ENCODE data around the gene NSUN4. TPM values are rescaled to one million over a fixed set of nuclear protein-coding genes. Genes with fewer than 3 reads are reported as not detected.
A peak's percentile ranks its signal among the peaks of the same experiment; 100 is the strongest.

Gene NSUN4
- total and polyA plus RNA-seq, 2 of the 13 experiments (the other 11 are each of a cell fraction or from before 2014, with no cell fraction given), result 21.5 to 23.5 TPM

DNA sequence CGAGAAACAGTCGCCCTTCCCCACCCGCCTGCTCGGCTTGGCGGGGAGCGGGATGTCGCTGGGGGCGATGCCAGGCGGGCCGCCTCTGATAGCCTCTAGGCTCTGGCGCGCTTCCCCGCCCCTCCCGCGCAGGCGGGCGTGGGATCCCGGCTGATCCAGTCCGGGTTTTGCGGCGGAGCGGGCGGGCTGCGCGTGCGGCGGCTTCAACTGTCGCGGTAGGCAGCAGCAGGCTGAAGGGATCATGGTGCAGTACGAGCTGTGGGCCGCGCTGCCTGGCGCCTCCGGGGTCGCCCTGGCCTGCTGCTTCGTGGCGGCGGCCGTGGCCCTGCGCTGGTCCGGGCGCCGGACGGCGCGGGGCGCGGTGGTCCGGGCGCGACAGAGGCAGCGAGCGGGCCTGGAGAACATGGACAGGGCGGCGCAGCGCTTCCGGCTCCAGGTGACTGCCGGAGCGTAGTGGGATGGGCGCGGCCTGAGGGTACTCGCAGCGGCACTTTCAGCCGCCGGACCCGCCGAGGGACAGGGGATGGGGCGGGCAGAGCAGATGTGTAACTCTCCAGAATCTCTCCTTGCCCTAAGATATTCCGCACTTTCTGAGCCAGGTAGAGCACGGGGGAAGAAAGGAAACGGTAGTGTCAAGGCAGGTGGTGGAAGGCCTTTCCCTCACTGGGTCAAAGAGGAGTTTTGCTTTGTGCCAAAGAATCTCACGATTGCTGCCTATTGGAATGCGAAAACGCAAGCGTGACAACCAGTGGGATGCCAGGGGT lies 53.7 kb downstream of the NSUN4 start, which contains the start of gene FAAH (continued):
- TF ChIP-seq HNRNPUL1 (IDR thresholded peaks at IDR 0.05; ENCODE audit: low read depth, low read length) (no peak), EZH2 (conservative IDR thresholded peaks at IDR 0.05; ENCODE audit: low read depth, low read length) (no peak), RBAK (CRISPR knock-in tag; IDR thresholded peaks at IDR 0.05) (no peak), RXRB (CRISPR knock-in tag; IDR thresholded peaks at IDR 0.05; ENCODE audit: borderline replicate concordance) (peak; percentile 65; the same call in 1 of the 2 replicates), ZNF124 (CRISPR knock-in tag; IDR thresholded peaks at IDR 0.05) (peak; percentile 73; the same call in 1 of the 2 replicates), ZFAT (CRISPR knock-in tag; conservative IDR thresholded peaks at IDR 0.05) (0 out of 2 replicates have a peak, but pooled peaks have one; percentile 17), PHB2 (IDR thresholded peaks at IDR 0.05; ENCODE audit: partially characterized antibody) (no peak), CREM (IDR thresholded peaks at IDR 0.05) (no peak), CREM (CRISPR knock-in tag; IDR thresholded peaks at IDR 0.05) (no peak), ZNF468 (CRISPR knock-in tag; IDR thresholded peaks at IDR 0.05) (no peak), ZNF326 (CRISPR knock-in tag; IDR thresholded peaks at IDR 0.05; ENCODE audit: borderline replicate concordance) (no peak), MED1 (CRISPR knock-in tag; IDR thresholded peaks at IDR 0.05) (peak; percentile 61), MTA1 (CRISPR knock-in tag; IDR thresholded peaks at IDR 0.05; ENCODE audit: borderline replicate concordance) (no peak), IRF2 (CRISPR knock-in tag; IDR thresholded peaks at IDR 0.05) (peak; percentile 71; the same call in 1 of the 2 replicates), ZSCAN20 (CRISPR knock-in tag; IDR thresholded peaks at IDR 0.05; ENCODE audit: borderline replicate concordance) (peak; percentile 97), ZNF768 (CRISPR knock-in tag; IDR thresholded peaks at IDR 0.05) (peak; percentile 84)
- TF ChIP-seq, protein P1, sequence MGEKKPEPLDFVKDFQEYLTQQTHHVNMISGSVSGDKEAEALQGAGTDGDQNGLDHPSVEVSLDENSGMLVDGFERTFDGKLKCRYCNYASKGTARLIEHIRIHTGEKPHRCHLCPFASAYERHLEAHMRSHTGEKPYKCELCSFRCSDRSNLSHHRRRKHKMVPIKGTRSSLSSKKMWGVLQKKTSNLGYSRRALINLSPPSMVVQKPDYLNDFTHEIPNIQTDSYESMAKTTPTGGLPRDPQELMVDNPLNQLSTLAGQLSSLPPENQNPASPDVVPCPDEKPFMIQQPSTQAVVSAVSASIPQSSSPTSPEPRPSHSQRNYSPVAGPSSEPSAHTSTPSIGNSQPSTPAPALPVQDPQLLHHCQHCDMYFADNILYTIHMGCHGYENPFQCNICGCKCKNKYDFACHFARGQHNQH (CRISPR knock-in tag; IDR thresholded peaks at IDR 0.05), result peak; percentile 40; the same call in 1 of the 2 replicates
- TF ChIP-seq, protein P2, sequence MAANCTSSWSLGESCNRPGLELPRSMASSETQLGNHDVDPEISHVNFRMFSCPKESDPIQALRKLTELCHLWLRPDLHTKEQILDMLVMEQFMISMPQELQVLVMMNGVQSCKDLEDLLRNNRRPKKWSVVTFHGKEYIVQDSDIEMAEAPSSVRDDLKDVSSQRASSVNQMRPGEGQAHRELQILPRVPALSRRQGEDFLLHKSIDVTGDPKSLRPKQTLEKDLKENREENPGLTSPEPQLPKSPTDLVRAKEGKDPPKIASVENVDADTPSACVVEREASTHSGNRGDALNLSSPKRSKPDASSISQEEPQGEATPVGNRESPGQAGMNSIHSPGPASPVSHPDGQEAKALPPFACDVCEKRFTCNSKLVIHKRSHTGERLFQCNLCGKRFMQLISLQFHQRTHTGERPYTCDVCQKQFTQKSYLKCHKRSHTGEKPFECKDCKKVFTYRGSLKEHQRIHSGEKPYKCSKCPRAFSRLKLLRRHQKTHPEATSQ (CRISPR knock-in tag; IDR thresholded peaks at IDR 0.05; ENCODE audit: borderline replicate concordance), result peak; percentile 60; the same call in 1 of the 2 replicates
- TF ChIP-seq, protein P3, sequence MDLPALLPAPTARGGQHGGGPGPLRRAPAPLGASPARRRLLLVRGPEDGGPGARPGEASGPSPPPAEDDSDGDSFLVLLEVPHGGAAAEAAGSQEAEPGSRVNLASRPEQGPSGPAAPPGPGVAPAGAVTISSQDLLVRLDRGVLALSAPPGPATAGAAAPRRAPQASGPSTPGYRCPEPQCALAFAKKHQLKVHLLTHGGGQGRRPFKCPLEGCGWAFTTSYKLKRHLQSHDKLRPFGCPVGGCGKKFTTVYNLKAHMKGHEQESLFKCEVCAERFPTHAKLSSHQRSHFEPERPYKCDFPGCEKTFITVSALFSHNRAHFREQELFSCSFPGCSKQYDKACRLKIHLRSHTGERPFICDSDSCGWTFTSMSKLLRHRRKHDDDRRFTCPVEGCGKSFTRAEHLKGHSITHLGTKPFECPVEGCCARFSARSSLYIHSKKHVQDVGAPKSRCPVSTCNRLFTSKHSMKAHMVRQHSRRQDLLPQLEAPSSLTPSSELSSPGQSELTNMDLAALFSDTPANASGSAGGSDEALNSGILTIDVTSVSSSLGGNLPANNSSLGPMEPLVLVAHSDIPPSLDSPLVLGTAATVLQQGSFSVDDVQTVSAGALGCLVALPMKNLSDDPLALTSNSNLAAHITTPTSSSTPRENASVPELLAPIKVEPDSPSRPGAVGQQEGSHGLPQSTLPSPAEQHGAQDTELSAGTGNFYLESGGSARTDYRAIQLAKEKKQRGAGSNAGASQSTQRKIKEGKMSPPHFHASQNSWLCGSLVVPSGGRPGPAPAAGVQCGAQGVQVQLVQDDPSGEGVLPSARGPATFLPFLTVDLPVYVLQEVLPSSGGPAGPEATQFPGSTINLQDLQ (CRISPR knock-in tag; IDR thresholded peaks at IDR 0.05), result peak; percentile 77; the same call in 1 of the 2 replicates
- TF ChIP-seq, protein P4, sequence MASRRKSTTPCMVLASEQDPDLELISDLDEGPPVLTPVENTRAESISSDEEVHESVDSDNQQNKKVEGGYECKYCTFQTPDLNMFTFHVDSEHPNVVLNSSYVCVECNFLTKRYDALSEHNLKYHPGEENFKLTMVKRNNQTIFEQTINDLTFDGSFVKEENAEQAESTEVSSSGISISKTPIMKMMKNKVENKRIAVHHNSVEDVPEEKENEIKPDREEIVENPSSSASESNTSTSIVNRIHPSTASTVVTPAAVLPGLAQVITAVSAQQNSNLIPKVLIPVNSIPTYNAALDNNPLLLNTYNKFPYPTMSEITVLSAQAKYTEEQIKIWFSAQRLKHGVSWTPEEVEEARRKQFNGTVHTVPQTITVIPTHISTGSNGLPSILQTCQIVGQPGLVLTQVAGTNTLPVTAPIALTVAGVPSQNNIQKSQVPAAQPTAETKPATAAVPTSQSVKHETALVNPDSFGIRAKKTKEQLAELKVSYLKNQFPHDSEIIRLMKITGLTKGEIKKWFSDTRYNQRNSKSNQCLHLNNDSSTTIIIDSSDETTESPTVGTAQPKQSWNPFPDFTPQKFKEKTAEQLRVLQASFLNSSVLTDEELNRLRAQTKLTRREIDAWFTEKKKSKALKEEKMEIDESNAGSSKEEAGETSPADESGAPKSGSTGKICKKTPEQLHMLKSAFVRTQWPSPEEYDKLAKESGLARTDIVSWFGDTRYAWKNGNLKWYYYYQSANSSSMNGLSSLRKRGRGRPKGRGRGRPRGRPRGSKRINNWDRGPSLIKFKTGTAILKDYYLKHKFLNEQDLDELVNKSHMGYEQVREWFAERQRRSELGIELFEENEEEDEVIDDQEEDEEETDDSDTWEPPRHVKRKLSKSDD (CRISPR knock-in tag; IDR thresholded peaks at IDR 0.05; ENCODE audit: low read depth), result no peak
- TF ChIP-seq, protein P5, sequence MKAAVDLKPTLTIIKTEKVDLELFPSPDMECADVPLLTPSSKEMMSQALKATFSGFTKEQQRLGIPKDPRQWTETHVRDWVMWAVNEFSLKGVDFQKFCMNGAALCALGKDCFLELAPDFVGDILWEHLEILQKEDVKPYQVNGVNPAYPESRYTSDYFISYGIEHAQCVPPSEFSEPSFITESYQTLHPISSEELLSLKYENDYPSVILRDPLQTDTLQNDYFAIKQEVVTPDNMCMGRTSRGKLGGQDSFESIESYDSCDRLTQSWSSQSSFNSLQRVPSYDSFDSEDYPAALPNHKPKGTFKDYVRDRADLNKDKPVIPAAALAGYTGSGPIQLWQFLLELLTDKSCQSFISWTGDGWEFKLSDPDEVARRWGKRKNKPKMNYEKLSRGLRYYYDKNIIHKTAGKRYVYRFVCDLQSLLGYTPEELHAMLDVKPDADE (CRISPR knock-in tag; IDR thresholded peaks at IDR 0.05), result peak; percentile 88; the same call in 1 of the 2 replicates

Data from HepG2 (cell line).